ENCODE results near the gene SMIM10L2A.

The SMIM10L2A gene

DNA sequence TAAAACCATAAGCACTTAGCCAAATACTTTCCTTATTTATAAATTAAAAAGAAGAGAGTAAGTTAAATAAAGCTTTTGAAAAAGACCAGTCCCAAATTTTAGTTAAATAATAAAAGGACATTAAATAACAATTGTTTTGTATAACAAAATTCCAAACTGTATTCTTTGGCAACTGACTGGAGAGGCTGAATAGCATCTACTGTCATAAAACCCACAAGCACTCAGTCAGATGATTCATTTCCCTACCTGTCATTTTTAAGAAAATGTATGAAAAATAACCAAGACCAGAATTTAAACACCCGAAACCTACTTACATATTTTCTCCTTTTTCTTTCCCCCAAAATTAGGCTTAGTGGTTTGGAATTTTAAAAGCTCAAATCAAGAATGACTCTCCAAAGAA is 32.5 kb upstream of the SMIM10L2A start:
- peak in 1 of 2 donors; percentile 9 for DNase-seq (ENCODE audit: low read depth in 2 of 2)
- TF ChIP-seq, protein P1, sequence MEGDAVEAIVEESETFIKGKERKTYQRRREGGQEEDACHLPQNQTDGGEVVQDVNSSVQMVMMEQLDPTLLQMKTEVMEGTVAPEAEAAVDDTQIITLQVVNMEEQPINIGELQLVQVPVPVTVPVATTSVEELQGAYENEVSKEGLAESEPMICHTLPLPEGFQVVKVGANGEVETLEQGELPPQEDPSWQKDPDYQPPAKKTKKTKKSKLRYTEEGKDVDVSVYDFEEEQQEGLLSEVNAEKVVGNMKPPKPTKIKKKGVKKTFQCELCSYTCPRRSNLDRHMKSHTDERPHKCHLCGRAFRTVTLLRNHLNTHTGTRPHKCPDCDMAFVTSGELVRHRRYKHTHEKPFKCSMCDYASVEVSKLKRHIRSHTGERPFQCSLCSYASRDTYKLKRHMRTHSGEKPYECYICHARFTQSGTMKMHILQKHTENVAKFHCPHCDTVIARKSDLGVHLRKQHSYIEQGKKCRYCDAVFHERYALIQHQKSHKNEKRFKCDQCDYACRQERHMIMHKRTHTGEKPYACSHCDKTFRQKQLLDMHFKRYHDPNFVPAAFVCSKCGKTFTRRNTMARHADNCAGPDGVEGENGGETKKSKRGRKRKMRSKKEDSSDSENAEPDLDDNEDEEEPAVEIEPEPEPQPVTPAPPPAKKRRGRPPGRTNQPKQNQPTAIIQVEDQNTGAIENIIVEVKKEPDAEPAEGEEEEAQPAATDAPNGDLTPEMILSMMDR (IDR thresholded peaks at IDR 0.05; ENCODE audit: low read depth, low read length), result no peak
- H3K4me3 ChIP-seq (replicated peaks in 1 of 2; ENCODE audit: low read depth in 2 of 2, low read length in 2 of 2), result no peak overlapping the region

DNA sequence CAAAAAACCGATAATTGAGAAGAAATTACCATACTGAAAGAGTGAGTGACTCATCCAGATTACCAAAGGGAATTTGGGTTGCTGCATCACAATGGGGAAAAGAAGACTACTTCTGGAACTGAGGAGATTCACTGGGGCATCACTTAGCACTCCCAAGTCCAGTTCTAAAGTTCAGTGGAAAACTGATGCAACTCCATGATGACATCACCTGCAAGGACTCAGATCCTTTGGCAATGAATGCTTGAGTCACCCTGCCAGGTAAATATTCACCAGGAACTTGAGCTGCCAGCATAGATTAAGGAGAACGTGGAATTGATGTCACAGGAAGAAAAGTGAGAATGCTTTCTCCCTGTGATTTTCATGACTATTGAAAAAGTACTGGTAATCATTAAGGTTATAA is 32.0 kb upstream of the SMIM10L2A start:
- TF ChIP-seq, protein P1 (IDR thresholded peaks at IDR 0.05; ENCODE audit: low read depth, low read length), result no peak

DNA sequence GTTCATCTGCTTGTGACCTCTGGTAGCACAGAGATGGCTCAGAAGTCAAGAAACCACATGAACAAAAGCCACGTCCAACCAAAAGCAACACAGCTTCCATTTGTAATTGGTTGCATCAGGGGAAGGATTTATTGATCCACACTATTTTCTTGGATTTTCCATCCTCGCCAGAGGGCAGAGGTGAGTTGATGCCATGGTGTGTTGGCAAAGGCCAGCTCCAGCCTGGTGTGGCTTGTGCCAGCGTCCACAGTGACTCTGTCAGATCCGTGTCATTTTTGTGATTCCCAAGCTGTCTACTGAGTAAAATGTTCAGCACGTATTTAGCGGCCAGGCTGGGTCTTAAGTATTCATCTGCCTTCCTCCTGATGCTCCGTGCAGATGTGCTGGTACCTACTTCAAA is 30.0 kb upstream of the SMIM10L2A start:
- no peak for DNase-seq (ENCODE audit: low read depth in 2 of 2)
- H3K4me3 ChIP-seq (replicated peaks in 1 of 2; ENCODE audit: low read depth in 2 of 2, low read length in 2 of 2), result no peak overlapping the region
- TF ChIP-seq, protein P1 (IDR thresholded peaks at IDR 0.05; ENCODE audit: low read depth, low read length), result no peak

More for the DNA sequence above, 32.0 kb upstream of the SMIM10L2A start:
- H3K4me3 ChIP-seq (replicated peaks in 1 of 2; ENCODE audit: low read depth in 2 of 2, low read length in 2 of 2), result no peak overlapping the region
- DNase-seq (ENCODE audit: low read depth in 2 of 2), result peak in 1 of 2 donors; percentile 36

DNA sequence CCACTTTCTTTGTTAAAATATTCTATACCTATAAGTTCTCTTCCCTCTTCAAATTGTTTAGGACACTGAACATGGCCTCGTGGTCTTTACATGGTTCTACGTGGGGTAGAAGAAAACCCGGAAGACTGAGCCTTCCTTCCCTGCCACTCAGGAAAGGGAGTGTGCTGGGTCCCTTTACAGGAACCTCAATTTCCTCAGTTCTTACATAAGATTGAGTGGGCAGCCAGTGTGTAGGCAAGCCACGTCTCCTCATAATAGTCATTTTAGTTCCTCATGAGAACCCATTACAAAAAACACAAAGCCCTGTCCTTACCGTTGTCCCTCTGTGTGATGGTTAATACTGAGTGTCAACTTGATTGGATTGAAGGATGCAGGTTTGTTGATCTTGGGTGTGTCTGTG is 28.7 kb upstream of the SMIM10L2A start:
- TF ChIP-seq, protein P1 (IDR thresholded peaks at IDR 0.05; ENCODE audit: low read depth, low read length), result no peak
- no peak overlapping the region for H3K4me3 ChIP-seq (replicated peaks in 1 of 2; ENCODE audit: low read depth in 2 of 2, low read length in 2 of 2)
- DNase-seq (ENCODE audit: low read depth in 2 of 2), result no peak

DNA sequence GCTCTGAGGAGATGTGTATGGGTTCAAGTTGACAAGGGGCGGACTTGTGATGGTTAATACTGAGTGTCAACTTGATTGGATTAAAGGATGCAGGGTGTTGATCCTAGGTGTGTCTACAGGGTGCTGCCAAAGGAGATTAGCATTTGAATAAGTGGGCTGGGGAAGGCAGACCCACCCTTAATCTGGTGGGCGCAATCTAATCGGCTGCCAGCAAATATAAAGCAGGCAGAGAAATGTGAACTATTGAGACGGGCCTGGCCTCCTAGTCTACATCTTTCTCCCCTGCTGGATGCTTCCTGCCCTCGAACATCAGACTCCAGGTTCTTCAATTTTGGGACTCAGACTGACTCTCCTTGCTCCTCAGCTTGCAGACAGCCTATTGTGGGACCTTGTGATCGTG is 26.7 kb upstream of the SMIM10L2A start:
- TF ChIP-seq, protein P1 (IDR thresholded peaks at IDR 0.05; ENCODE audit: low read depth, low read length), result no peak
- no peak overlapping the region for H3K4me3 ChIP-seq (replicated peaks in 1 of 2; ENCODE audit: low read depth in 2 of 2, low read length in 2 of 2)
- no peak for DNase-seq (ENCODE audit: low read depth in 2 of 2)

DNA sequence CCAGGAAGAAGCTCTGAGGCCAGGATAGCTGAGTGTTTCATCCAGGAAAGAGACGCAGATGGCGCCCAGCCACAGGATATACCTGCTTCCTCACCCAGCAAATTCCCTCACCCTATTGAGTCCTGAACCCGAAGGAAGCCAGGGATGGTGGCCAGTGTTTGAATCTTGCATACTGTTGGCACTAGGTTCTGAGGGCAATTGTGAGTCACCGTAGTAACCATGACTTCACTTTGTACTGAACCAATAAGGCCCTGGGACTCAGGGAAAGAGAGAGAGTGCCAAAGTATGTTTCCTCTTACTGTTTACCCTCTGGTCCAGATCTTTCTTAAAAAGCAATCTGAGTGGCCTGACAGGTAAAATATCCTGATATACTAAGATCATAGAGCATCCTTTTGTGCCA is 25.6 kb upstream of the SMIM10L2A start:
- DNase-seq (ENCODE audit: low read depth in 2 of 2), result peak; percentile 5 to 10
- TF ChIP-seq, protein P1 (IDR thresholded peaks at IDR 0.05; ENCODE audit: low read depth, low read length), result no peak
- H3K4me3 ChIP-seq (replicated peaks in 1 of 2; ENCODE audit: low read depth in 2 of 2, low read length in 2 of 2), result no peak overlapping the region

DNA sequence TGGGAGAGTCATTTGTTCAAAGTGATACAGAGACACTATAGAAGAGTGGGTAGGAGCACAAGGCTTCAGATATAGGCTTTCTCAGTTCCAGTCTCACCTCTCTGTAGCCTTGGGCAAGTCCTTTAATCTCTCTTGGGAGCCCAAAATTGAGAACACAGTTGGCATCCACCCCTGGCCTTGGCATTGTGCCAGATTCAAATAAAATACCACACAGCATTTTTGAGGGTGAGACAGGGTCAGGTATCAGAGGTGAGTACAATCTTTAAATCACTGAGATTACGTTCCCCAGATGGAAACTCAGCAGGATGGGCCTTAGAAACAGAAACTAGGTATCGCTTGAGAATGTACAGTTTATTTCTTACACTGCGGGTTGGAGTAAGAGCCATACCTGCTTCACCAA is 25.2 kb upstream of the SMIM10L2A start:
- no peak overlapping the region for H3K4me3 ChIP-seq (replicated peaks in 1 of 2; ENCODE audit: low read depth in 2 of 2, low read length in 2 of 2)
- TF ChIP-seq, protein P1 (IDR thresholded peaks at IDR 0.05; ENCODE audit: low read depth, low read length), result no peak
- no peak for DNase-seq (ENCODE audit: low read depth in 2 of 2)

All from cardiac fibroblast (primary cell).